ENCODE results near the gene EPHB4.
A peak's percentile ranks its signal among the peaks of the same experiment; 100 is the strongest.

DNA sequence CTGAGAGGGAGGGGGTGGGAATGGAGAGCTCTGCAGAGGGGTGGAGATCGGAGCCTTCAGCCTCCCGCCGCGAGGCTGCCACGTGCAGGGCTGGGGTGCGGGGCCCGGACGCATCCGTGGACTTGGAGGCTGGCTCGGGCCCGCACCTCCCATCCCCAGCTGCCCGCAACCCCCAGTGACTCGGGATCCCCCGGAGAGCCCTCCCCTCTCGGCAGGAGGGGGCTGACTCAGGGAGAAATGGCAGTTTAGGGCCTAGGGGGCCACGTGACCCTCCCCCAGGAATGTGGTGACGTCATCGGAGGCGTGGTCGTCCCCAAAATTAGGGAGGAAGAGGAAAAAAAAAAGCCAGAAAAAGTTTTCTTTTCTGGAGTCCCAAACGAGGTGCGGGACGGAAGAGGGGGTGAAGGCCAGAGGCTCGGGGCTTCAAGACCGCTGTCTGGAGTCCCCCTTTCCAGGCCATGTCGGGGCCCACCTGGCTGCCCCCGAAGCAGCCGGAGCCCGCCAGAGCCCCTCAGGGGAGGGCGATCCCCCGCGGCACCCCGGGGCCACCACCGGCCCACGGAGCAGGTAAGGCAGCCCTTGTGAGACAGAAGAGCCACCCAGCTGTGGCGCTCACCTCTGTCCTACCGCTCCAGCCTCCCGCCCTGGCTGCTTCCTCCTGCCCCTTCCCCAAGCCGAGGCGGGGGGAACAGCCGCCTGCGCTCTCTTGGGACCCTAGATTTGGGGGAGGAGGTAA, 39.9 kb upstream of the EPHB4 start, which contains the start of gene TRIP6:
- TF ChIP-seq POLR2A (IDR thresholded peaks at IDR 0.05; ENCODE audit: low read length): peak; percentile 56
- TF ChIP-seq GATA1 (IDR thresholded peaks at IDR 0.05; ENCODE audit: low read depth, low read length): no peak

Measured in erythroblast (primary cell).